Cardiac muscle cell (in vitro differentiated cells and primary cell): ENCODE measurements around the gene MXRA5. TPM values are rescaled to one million over a fixed set of nuclear protein-coding genes. Genes with fewer than 3 reads are reported as not detected.
A peak's percentile ranks its signal among the peaks of the same experiment; 100 is the strongest.
"Not testable (repeated sequence)": the region's sequence is repeated elsewhere in the genome, so short reads cannot be mapped to it uniquely, and the experiment has no call there.

Source experiments
- DNase-seq, 2 donors: peaks; one replicate each; pipeline versions ENCODE4 v3.0.0 to v3.0.0-alpha.2; 2010 to 2017; ENCODE audit warnings: low read depth in 1 of 2, low spot score in 1 of 2
- H3K27ac ChIP-seq: fragments of 200-600 bp; sonication (generic); 2 replicates; pipeline ENCODE4 v1.5.1; 2016
- H3K27me3 ChIP-seq: fragments of 200-600 bp; sonication (generic); 2 replicates; pipeline ENCODE4 v1.6.0; 2016; ENCODE audit warnings: control low read depth
- H3K36me3 ChIP-seq: fragments of 200-600 bp; sonication (generic); 2 replicates; pipeline ENCODE4 v1.5.1; 2016; ENCODE audit warnings: control low read depth
- H3K4me1 ChIP-seq: fragments of 200-600 bp; sonication (generic); 2 replicates; pipeline ENCODE4 v1.8.1; 2017; ENCODE audit warnings: low read depth, mild to moderate bottlenecking, mixed run types
- H3K4me3 ChIP-seq: fragments of 200-600 bp; sonication (generic); 2 replicates; pipeline ENCODE4 v1.5.1; 2016; ENCODE audit warnings: mild to moderate bottlenecking
- H3K9me3 ChIP-seq: fragments of 200-600 bp; sonication (generic); 2 replicates; pipeline ENCODE4 v1.5.1; 2017; ENCODE audit warnings: low read depth, mild to moderate bottlenecking, control low read depth
- polyA plus RNA-seq: library from polyadenylated mRNA; unstranded; fragments of >200 nt; fragmentation: Nextera tagmentation; extraction: Ambion mirVana; gene quantifications from 2 replicates; pipeline ENCODE4 v1.2.1, GENCODE V29; 2016
- total RNA-seq: library from RNA; depleted of rRNA; stranded (reverse); fragments of >200 nt; gene quantifications from 2 replicates; pipeline ENCODE4 v1.2.3, GENCODE V29; 2016
- TF ChIP-seq, protein P1 (sequence below): IDR thresholded peaks from 2 replicates; pipeline ENCODE4 v1.5.1; 2012; ENCODE audit warnings: low read depth, mild to moderate bottlenecking, low read length

The MXRA5 gene
- total and polyA plus RNA-seq, 2 experiments from 2014 or later, result 0.05 to 0.09 TPM

DNA sequence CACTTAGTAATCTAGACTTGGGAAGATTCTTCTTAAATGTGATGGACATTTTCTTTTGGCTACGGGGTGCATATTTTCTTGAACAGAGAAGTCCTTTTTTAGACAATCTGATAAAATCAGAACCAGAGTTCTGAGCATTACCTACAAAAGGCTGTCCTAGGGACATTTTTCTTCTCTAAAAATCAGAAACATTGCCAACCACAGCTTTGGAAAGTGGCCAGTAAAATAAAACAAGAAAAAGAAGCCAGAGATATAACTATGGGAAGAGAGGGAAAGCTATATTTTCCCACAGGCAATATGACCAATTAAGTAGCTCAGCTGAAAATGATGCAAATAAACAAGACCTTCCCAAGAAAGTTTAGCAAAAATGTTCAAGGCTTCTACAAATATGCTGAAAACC lies 55.9 kb downstream of the MXRA5 start:
- no peak for DNase-seq
- Histone ChIP-seq H3K27ac (no peak overlapping the region), H3K36me3 (no peaks in the 10 kb centered on the region), H3K4me3 (no peak overlapping the region), H3K27me3 (no peaks in the 10 kb centered on the region), H3K9me3 (no peaks in the 10 kb centered on the region), H3K4me1 (no peaks in the 10 kb centered on the region)
- TF ChIP-seq, protein P1, sequence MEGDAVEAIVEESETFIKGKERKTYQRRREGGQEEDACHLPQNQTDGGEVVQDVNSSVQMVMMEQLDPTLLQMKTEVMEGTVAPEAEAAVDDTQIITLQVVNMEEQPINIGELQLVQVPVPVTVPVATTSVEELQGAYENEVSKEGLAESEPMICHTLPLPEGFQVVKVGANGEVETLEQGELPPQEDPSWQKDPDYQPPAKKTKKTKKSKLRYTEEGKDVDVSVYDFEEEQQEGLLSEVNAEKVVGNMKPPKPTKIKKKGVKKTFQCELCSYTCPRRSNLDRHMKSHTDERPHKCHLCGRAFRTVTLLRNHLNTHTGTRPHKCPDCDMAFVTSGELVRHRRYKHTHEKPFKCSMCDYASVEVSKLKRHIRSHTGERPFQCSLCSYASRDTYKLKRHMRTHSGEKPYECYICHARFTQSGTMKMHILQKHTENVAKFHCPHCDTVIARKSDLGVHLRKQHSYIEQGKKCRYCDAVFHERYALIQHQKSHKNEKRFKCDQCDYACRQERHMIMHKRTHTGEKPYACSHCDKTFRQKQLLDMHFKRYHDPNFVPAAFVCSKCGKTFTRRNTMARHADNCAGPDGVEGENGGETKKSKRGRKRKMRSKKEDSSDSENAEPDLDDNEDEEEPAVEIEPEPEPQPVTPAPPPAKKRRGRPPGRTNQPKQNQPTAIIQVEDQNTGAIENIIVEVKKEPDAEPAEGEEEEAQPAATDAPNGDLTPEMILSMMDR, result no peak

DNA sequence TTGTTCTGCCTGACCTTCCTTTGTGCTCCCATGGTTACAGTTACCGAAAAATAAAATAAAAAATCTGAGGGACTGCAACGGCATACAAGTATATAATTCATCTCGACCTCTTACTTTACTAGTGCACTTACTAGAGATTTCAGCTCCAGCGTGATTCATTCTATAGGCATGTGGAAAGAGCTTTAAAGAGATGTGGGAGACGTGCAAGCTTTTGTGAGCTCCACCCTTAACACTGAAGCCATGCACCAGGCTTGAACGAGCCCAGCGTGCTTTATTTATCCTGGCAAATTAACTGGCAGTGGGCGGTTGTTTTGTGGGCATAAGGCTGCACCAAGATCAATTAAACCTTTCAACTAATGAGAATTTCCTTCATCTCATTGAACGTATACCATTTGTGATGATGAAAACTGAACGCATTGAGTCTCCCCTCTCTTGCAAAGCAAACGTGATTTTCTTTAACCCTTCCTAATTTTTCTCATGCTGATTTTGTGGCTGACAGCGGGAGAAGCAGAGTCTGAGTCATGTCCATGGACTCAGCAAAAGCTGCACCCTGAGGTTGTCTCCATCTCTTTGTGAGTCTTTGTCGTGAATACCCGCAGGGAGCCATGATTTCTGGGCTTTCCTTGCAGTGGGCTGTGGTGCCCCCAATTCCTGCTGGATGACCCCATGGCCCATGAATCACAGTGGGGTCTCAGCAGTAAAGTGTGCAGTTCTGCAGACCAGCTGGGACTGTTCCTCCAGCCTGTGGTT lies 60.1 kb downstream of the MXRA5 start:
- DNase-seq, result peak in 1 of 2 donors; percentile 76
- Histone ChIP-seq H3K27ac (no peak overlapping the region), H3K4me3 (no peak overlapping the region), H3K27me3 (no peaks in the 10 kb centered on the region), H3K9me3 (no peaks in the 10 kb centered on the region), H3K4me1 (no peaks in the 10 kb centered on the region), H3K36me3 (no peaks in the 10 kb centered on the region)
- TF ChIP-seq, protein P1, result no peak

DNA sequence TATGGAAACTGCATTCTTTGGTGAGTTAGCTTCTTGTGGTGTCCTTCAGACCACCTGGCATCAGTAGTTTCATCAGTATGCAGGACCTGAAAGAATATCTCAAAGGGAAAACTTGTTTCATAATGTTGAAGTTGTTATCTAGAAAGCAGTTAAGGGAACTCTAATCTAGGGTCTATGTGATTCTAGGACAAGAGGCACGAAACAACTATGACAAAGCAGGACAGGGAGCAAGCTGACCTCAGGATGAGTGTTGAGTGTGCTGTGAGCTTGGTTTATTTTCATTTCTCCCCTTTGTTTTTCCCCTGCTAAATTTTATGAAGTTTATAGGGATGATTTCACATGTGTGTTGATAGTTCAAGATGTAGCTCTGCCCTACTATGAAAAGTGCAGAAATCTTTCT lies 65.7 kb downstream of the MXRA5 start:
- TF ChIP-seq, protein P1, result no peak
- no peaks in the 10 kb centered on the region for H3K9me3 ChIP-seq

DNA sequence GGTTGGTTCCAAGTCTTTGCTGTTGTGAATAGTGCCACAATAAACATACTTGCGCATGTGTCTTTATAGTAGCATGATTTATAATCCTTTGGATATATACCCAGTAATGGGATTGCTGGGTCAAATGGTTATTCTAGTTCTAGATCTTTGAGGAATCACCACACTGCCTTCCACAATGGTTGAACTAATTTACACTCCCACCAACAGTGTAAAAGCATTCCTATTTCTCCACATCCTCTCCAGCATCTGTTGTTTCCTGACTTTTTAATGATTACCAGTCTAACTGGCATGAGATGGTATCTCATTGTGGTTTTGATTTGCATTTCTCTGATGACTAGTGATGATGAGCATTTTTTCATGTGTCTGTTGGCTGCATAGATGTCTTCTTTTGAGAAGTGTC lies 72.8 kb downstream of the MXRA5 start:
- H3K27me3 ChIP-seq, H3K36me3 ChIP-seq, H3K4me3 ChIP-seq, DNase-seq, H3K9me3 ChIP-seq, H3K27ac ChIP-seq, H3K4me1 ChIP-seq: not testable (repeated sequence)

More for the DNA sequence above, 65.7 kb downstream of the MXRA5 start:
- Histone ChIP-seq H3K27me3 (no peaks in the 10 kb centered on the region), H3K4me1 (no peaks in the 10 kb centered on the region), H3K27ac (no peak overlapping the region), H3K36me3 (no peaks in the 10 kb centered on the region), H3K4me3 (no peak overlapping the region)
- DNase-seq, result no peak

DNA sequence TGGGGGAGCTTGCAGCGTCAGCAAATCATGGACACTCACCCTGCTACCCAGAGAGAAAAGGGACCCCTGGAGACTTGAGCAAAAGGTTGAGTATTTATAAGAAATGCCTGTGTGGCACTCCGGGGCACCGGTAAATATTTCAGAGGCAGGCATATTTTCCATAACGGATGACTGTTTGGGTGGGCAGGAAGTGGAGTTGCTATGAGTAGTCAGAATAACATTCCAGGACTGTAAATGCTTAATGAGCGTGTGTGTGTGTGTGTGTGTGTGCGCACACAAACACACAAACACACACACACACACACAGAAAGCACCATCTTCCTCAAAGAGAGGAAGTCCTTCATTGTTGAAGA lies 74.6 kb downstream of the MXRA5 start:
- TF ChIP-seq, protein P1, result no peak
- no peaks in the 10 kb centered on the region for H3K36me3 ChIP-seq
- peak in 1 of 2 donors; percentile 78 for DNase-seq
- no peak overlapping the region for H3K27ac ChIP-seq
- H3K4me1 ChIP-seq, result no peaks in the 10 kb centered on the region
- H3K9me3 ChIP-seq, result no peaks in the 10 kb centered on the region
- H3K4me3 ChIP-seq, result no peak overlapping the region
- no peaks in the 10 kb centered on the region for H3K27me3 ChIP-seq

DNA sequence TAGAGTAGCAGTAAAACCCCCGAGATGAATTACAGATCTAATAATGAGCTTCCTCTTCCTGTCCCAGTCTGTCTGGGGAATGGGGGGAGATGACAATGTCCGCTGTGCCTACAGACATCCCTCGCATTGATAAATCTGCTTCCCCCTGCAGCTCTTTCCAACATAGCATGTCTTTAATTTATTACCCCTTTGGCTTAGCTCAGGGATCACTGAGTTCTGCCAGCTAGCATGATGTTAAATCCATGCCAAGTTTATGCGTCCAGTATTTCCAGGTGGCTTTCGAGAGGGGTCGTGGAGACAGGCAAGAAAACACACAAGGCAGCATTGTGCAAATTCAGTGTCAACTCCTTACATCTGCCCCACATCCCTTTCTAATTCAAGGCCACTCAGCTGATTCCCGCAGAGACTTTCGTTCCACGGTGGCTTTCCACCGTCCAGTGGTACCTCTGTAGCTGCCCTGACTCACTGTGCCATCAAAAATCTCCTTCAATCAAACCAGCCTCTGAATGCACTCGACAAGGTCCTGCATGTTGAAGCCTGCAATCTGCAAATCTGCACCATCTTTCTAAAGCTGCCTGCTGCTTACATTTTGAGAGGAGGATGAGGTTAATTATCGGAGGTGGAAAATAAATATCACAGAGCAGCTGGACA lies 75.1 kb downstream of the MXRA5 start:
- no peak for DNase-seq
- no peak overlapping the region for H3K27ac ChIP-seq
- no peaks in the 10 kb centered on the region for H3K9me3 ChIP-seq
- TF ChIP-seq, protein P1, result no peak
- no peaks in the 10 kb centered on the region for H3K36me3 ChIP-seq
- no peak overlapping the region for H3K4me3 ChIP-seq
- H3K4me1 ChIP-seq, result no peaks in the 10 kb centered on the region
- H3K27me3 ChIP-seq, result no peaks in the 10 kb centered on the region
